K562 (cell line): ENCODE data around the gene TBC1D5. TPM values are rescaled to one million over a fixed set of nuclear protein-coding genes. Genes with fewer than 3 reads are reported as not detected.

ENCODE experiments used
- CBX2 ChIP-seq: fragments of 200-600 bp; sonication (generic); IDR thresholded peaks from one replicate; pipeline ENCODE4 v1.6.1; 2012; ENCODE audit warnings: mild to moderate bottlenecking, low read length, inconsistent platforms; ENCODE audit not compliant: insufficient read depth, poor library complexity, severe bottlenecking
- CBX8 ChIP-seq: fragments of 200-600 bp; sonication (generic); IDR thresholded peaks from 2 replicates; pipeline ENCODE4 v1.6.1; 2012; ENCODE audit warnings: borderline replicate concordance, mixed run types, low read depth, mild to moderate bottlenecking, moderate library complexity, mixed read lengths, low read length, control low read depth, inconsistent platforms; ENCODE audit not compliant: poor library complexity, severe bottlenecking; ENCODE audit errors: extremely low read depth
- ERF ChIP-seq: fragments of 450-650 bp; formaldehyde crosslinking; IDR thresholded peaks from 2 replicates; pipeline ENCODE4 v1.4.0; 2020; ENCODE audit warnings: mild to moderate bottlenecking, mixed read lengths
- GATAD2B ChIP-seq: fragments of 450-650 bp; IDR thresholded peaks from 2 replicates; pipeline ENCODE4 v1.6.1; 2017; ENCODE audit warnings: mild to moderate bottlenecking, borderline replicate concordance
- NR4A1 ChIP-seq, 2 experiments: fragments of 250-450 bp in 1 of 2; fragments of 450-650 bp in 1 of 2; sonication (Bioruptor Pico) in 1 of 2; IDR thresholded peaks; 2 replicates each; pipeline versions ENCODE4 v1.4.0 to v1.6.1; 2016 to 2020; ENCODE audit warnings: mild to moderate bottlenecking in 2 of 2, missing compliant biosample characterization in 1 of 2, missing genetic modification characterization in 1 of 2, moderate library complexity in 1 of 2
- RFX1 ChIP-seq: fragments of 450-650 bp; IDR thresholded peaks from 2 replicates; pipeline ENCODE4 v1.6.1; 2016; ENCODE audit warnings: mild to moderate bottlenecking, moderate library complexity
- ZNF224 ChIP-seq: sonication (generic); formaldehyde crosslinking; IDR thresholded peaks from 2 replicates; pipeline ENCODE4 v1.8.0; 2022; ENCODE audit warnings: mild to moderate bottlenecking, missing genetic modification reagents
- ZNF253 ChIP-seq: fragments of 250-450 bp; sonication (Bioruptor Pico); conservative IDR thresholded peaks from 2 replicates; pipeline ENCODE4 v1.6.1; 2021; ENCODE audit warnings: mild to moderate bottlenecking
- ZNF511 ChIP-seq: sonication (generic); formaldehyde crosslinking; IDR thresholded peaks from 2 replicates; pipeline ENCODE4 v1.8.0; 2022; ENCODE audit warnings: mild to moderate bottlenecking, missing genetic modification reagents
- ZNF639 ChIP-seq, 2 experiments: fragments of 200-800 bp in 1 of 2; sonication (Bioruptor generic) in 1 of 2; sonication (generic) in 1 of 2; formaldehyde crosslinking in 1 of 2; IDR thresholded peaks in 1 of 2; conservative IDR thresholded peaks in 1 of 2; 2 replicates each; pipeline versions ENCODE4 v1.5.0 to v1.6.1; 2016 to 2020; ENCODE audit warnings: missing compliant biosample characterization in 1 of 2, missing genetic modification characterization in 1 of 2, missing genetic modification reagents in 1 of 2
- polyA plus RNA-seq, 8 experiments: library from polyadenylated mRNA; depleted of rRNA in 4 of 8; stranded (reverse) in 5 of 8; unstranded in 3 of 8; fragments of >200 nt; fragmentation: Nextera tagmentation in 2 of 8; fragmentation: Illumina TruSeq in 1 of 8; extraction: Ambion mirVana in 2 of 8; extraction: Trizol in 1 of 8; gene quantifications; 2 replicates each; pipeline versions ENCODE4 v1.2.1 to v1.2.3, GENCODE V29; 2011 to 2014; ENCODE audit warnings: inconsistent platforms in 1 of 8, missing spikeins in 1 of 8
- total RNA-seq, 7 experiments: library from RNA; depleted of rRNA in 6 of 7; stranded (reverse); fragments of >200 nt in 6 of 7; fragmentation: Illumina TruSeq in 2 of 7; extraction: Trizol in 2 of 7; gene quantifications; 2 replicates each; pipeline versions ENCODE4 v1.2.1 to v1.2.3, GENCODE V29; 2011 to 2021; ENCODE audit warnings: low replicate concordance in 1 of 7
- TF ChIP-seq, protein P1 (sequence below): fragments of 250-450 bp; sonication (Bioruptor Pico); IDR thresholded peaks from 2 replicates; pipeline ENCODE4 v1.6.1; 2021; ENCODE audit warnings: mild to moderate bottlenecking
- TF ChIP-seq, protein P2 (sequence below): fragments of 200-800 bp; sonication (Bioruptor generic); IDR thresholded peaks from 2 replicates; pipeline ENCODE4 v1.6.1; 2016; ENCODE audit warnings: missing genetic modification characterization, missing compliant biosample characterization

Gene TBC1D5
- total and polyA plus RNA-seq, 9 of the 15 experiments (the other 6 are each of a cell fraction or from before 2014, with no cell fraction given) = 2.9 to 38.1 (median 25.6) TPM

GRCh38 chr3:17340261-17340660 is 402.2 kb downstream of the TBC1D5 start (continued):
- TF ChIP-seq ZNF511 (CRISPR knock-in tag) = no peak
- TF ChIP-seq, protein P1, sequence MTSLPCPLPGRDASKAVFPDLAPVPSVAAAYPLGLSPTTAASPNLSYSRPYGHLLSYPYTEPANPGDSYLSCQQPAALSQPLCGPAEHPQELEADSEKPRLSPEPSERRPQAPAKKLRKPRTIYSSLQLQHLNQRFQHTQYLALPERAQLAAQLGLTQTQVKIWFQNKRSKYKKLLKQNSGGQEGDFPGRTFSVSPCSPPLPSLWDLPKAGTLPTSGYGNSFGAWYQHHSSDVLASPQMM (CRISPR knock-in tag) = no peak
- TF ChIP-seq CBX8 = no peak
- no peak for TF ChIP-seq ZNF224
- TF ChIP-seq NR4A1 (CRISPR knock-in tag; IDR thresholded peaks at IDR 0.05) = no peak
- 0 out of 2 replicates have a peak, but pooled peaks have one; percentile 60 for TF ChIP-seq NR4A1 (tag; IDR thresholded peaks at IDR 0.05)
- TF ChIP-seq, protein P2, sequence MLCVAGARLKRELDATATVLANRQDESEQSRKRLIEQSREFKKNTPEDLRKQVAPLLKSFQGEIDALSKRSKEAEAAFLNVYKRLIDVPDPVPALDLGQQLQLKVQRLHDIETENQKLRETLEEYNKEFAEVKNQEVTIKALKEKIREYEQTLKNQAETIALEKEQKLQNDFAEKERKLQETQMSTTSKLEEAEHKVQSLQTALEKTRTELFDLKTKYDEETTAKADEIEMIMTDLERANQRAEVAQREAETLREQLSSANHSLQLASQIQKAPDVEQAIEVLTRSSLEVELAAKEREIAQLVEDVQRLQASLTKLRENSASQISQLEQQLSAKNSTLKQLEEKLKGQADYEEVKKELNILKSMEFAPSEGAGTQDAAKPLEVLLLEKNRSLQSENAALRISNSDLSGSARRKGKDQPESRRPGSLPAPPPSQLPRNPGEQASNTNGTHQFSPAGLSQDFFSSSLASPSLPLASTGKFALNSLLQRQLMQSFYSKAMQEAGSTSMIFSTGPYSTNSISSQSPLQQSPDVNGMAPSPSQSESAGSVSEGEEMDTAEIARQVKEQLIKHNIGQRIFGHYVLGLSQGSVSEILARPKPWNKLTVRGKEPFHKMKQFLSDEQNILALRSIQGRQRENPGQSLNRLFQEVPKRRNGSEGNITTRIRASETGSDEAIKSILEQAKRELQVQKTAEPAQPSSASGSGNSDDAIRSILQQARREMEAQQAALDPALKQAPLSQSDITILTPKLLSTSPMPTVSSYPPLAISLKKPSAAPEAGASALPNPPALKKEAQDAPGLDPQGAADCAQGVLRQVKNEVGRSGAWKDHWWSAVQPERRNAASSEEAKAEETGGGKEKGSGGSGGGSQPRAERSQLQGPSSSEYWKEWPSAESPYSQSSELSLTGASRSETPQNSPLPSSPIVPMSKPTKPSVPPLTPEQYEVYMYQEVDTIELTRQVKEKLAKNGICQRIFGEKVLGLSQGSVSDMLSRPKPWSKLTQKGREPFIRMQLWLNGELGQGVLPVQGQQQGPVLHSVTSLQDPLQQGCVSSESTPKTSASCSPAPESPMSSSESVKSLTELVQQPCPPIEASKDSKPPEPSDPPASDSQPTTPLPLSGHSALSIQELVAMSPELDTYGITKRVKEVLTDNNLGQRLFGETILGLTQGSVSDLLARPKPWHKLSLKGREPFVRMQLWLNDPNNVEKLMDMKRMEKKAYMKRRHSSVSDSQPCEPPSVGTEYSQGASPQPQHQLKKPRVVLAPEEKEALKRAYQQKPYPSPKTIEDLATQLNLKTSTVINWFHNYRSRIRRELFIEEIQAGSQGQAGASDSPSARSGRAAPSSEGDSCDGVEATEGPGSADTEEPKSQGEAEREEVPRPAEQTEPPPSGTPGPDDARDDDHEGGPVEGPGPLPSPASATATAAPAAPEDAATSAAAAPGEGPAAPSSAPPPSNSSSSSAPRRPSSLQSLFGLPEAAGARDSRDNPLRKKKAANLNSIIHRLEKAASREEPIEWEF (CRISPR knock-in tag) = no peak
- no peak for TF ChIP-seq GATAD2B
- TF ChIP-seq ERF (CRISPR knock-in tag) = 0 out of 2 replicates have a peak, but pooled peaks have one; percentile 4
- no peak for TF ChIP-seq CBX2
- TF ChIP-seq RFX1 = no peak
- TF ChIP-seq ZNF639 (CRISPR knock-in tag; conservative IDR thresholded peaks at IDR 0.05 in 1 of 2, IDR thresholded peaks at IDR 0.05 in 1 of 2) = peak in 1 of 2 experiments; percentile 34; a peak in 1 of 4 replicates
- no peak for TF ChIP-seq ZNF253
